Adrenal gland (tissue), 12 donors: ENCODE data around the gene SCN8A. TPM values are rescaled to one million over a fixed set of nuclear protein-coding genes. Genes with fewer than 3 reads are reported as not detected.

Source experiments
- polyA plus RNA-seq, 3 donors: library from polyadenylated mRNA; stranded (reverse); fragments of 200-250 nt in 2 of 3; fragments of 350-450 nt in 1 of 3; fragmentation: Illumina TruSeq in 1 of 3; extraction: RNeasy Lipid Tissue Mini Kit (QIAGEN cat#74804) in 1 of 3; gene quantifications; one replicate each; pipeline ENCODE4 v1.2.3, GENCODE V29; 2013 to 2014
- total RNA-seq, 9 donors: library from RNA; depleted of rRNA in 4 of 9; stranded (reverse); fragments of >200 nt in 4 of 9; fragments of 120-200 nt in 1 of 9; fragmentation: NEBNext Ultra II Directional in 1 of 9; extraction: Animal tissue kit (Norgen Biotek cat#: 25700) in 1 of 9; gene quantifications; one replicate each; pipeline versions ENCODE4 v1.1.0 to v1.2.4, GENCODE V29; 2013 to 2023
- donor health status: healthy with polysubstance abuse.
- donor health status: Bipolar disorder and iron deficiency.
- donor health status: DM: yes; HTN: yes; CAD: no.
- donor health status: DM: no; HTN: no; CAD: no.
- donor health status: DM: no; HTN: no; CAD: no.
- donor health status: DM: yes; HTN: yes; CAD: no.

SCN8A gene
- total and polyA plus RNA-seq, 12 donors: 0.69 to 7.0 (median 2.0) TPM

Other genes with a start within 250 kb of the SCN8A start
- gene CELA1, start 244.6 kb upstream of the SCN8A start, total RNA-seq: 1 to 10 TPM in 6 of 9 donors, under 1 TPM in 2, not detected in 1; 0.11 to 9.4 (median 2.6) TPM
- under 1 TPM; 0.60 to 0.80 (median 0.67) TPM for gene CELA1, start 244.6 kb upstream of the SCN8A start, polyA plus RNA-seq
- gene GALNT6, start 199.8 kb upstream of the SCN8A start, total RNA-seq: 10 to 100 TPM in 1 of 9 donors, 1 to 10 TPM in 6, under 1 TPM in 2; 0.66 to 11.0 (median 6.3) TPM
- 1 to 10 TPM; 1.5 to 6.9 (median 1.7) TPM for gene GALNT6, start 199.8 kb upstream of the SCN8A start, polyA plus RNA-seq
- 10 to 100 TPM in 6 of 9 donors, 1 to 10 TPM in 3; 3.0 to 27.0 (median 13.8) TPM for gene SLC4A8, start 166.4 kb upstream of the SCN8A start, total RNA-seq
- 10 to 100 TPM in 1 of 3 donors, 1 to 10 TPM in 2; 3.1 to 10.6 (median 4.5) TPM for gene SLC4A8, start 166.4 kb upstream of the SCN8A start, polyA plus RNA-seq